KMS-11 (cell line): ENCODE measurements around the gene ARL6IP6.

Experiments used
- H2AFZ ChIP-seq: fragments of 200-600 bp; sonication (generic); 2 replicates; pipeline ENCODE4 v1.6.1; 2016; ENCODE audit warnings: antibody characterized with exemption, mixed run types, low read depth
- H3K27ac ChIP-seq: fragments of 200-600 bp; sonication (generic); 2 replicates; pipeline ENCODE4 v1.6.1; 2016; ENCODE audit warnings: mild to moderate bottlenecking, mixed run types
- H3K27me3 ChIP-seq: fragments of 200-600 bp; sonication (generic); 2 replicates; pipeline ENCODE4 v1.6.1; 2017; ENCODE audit warnings: mild to moderate bottlenecking, low read depth, mixed run types, moderate library complexity; ENCODE audit not compliant: insufficient read depth
- H3K36me3 ChIP-seq: fragments of 200-600 bp; sonication (generic); 2 replicates; pipeline ENCODE4 v1.6.1; 2017; ENCODE audit warnings: mild to moderate bottlenecking, mixed run types; ENCODE audit not compliant: insufficient read depth
- H3K4me1 ChIP-seq: fragments of 200-600 bp; sonication (generic); 2 replicates; pipeline ENCODE4 v1.6.1; 2016; ENCODE audit warnings: mild to moderate bottlenecking, low read depth, mixed run types; ENCODE audit not compliant: poor library complexity, severe bottlenecking
- H3K4me2 ChIP-seq: fragments of 200-600 bp; sonication (generic); 2 replicates; pipeline ENCODE4 v1.7.0; 2016; ENCODE audit warnings: mild to moderate bottlenecking, mixed run types
- H3K4me3 ChIP-seq: fragments of 200-600 bp; sonication (generic); IDR thresholded peaks from 2 replicates; pipeline ENCODE4 v1.6.1; 2017; ENCODE audit warnings: low read depth, low read length, mixed read lengths; ENCODE audit not compliant: insufficient read depth
- H3K79me2 ChIP-seq: fragments of 200-600 bp; sonication (generic); 2 replicates; pipeline ENCODE4 v1.6.1; 2016; ENCODE audit warnings: low read depth, mixed run types; ENCODE audit not compliant: insufficient read depth
- H3K9ac ChIP-seq: fragments of 200-600 bp; sonication (generic); 2 replicates; pipeline ENCODE4 v1.6.1; 2016; ENCODE audit warnings: mild to moderate bottlenecking, mixed run types
- H4K20me1 ChIP-seq: fragments of 200-600 bp; sonication (generic); 2 replicates; pipeline ENCODE4 v1.6.1; 2016; ENCODE audit warnings: mild to moderate bottlenecking, mixed run types; ENCODE audit not compliant: insufficient read depth
- CTCF ChIP-seq: fragments of 200-600 bp; sonication (generic); conservative IDR thresholded peaks from 2 replicates; pipeline ENCODE4 v1.6.1; 2017; ENCODE audit warnings: low read depth, mild to moderate bottlenecking, antibody characterized with exemption, low read length, moderate library complexity, mixed read lengths

ARL6IP6 gene

GRCh38 chr2:152763651-152764050 is 45.2 kb downstream of the ARL6IP6 start:
- H3K9ac ChIP-seq = no peak overlapping the region
- no peaks in the 10 kb centered on the region for H3K27me3 ChIP-seq
- H4K20me1 ChIP-seq = no peaks in the 10 kb centered on the region
- no peak overlapping the region for H3K4me3 ChIP-seq
- H2AFZ ChIP-seq = no peak overlapping the region
- no peak overlapping the region for H3K4me2 ChIP-seq
- no peak for TF ChIP-seq CTCF
- no peaks in the 10 kb centered on the region for H3K4me1 ChIP-seq
- no peak overlapping the region for H3K27ac ChIP-seq
- H3K79me2 ChIP-seq = no peaks in the 10 kb centered on the region
- no peaks in the 10 kb centered on the region for H3K36me3 ChIP-seq

GRCh38 chr2:152766928-152767327 is 48.5 kb downstream of the ARL6IP6 start:
- no peak for TF ChIP-seq CTCF
- no peak overlapping the region for H3K4me2 ChIP-seq
- H3K4me3 ChIP-seq = no peak overlapping the region
- no peak overlapping the region for H3K27ac ChIP-seq
- no peaks in the 10 kb centered on the region for H3K79me2 ChIP-seq
- H3K9ac ChIP-seq = no peak overlapping the region
- no peaks in the 10 kb centered on the region for H3K4me1 ChIP-seq
- H3K36me3 ChIP-seq = no peaks in the 10 kb centered on the region
- no peak overlapping the region for H2AFZ ChIP-seq
- H4K20me1 ChIP-seq = no peaks in the 10 kb centered on the region
- no peaks in the 10 kb centered on the region for H3K27me3 ChIP-seq

- no peaks in the 10 kb centered on the region for H3K27me3 ChIP-seq
- no peak overlapping the region for H2AFZ ChIP-seq
- no peak overlapping the region for H3K27ac ChIP-seq
- no peaks in the 10 kb centered on the region for H3K79me2 ChIP-seq
- H3K36me3 ChIP-seq = no peaks in the 10 kb centered on the region
- H4K20me1 ChIP-seq = no peaks in the 10 kb centered on the region
- H3K4me1 ChIP-seq = no peaks in the 10 kb centered on the region
- H3K4me2 ChIP-seq = no peak overlapping the region
- no peak for TF ChIP-seq CTCF
- no peak overlapping the region for H3K9ac ChIP-seq
- H3K4me3 ChIP-seq = no peak overlapping the region
Measured at GRCh38 chr2:152781175-152781574, 62.8 kb downstream of the ARL6IP6 start.

- Histone ChIP-seq H4K20me1 (no peaks in the 10 kb centered on the region), H2AFZ (no peak overlapping the region), H3K4me2 (no peak overlapping the region), H3K27ac (no peak overlapping the region), H3K4me1 (no peaks in the 10 kb centered on the region), H3K79me2 (no peaks in the 10 kb centered on the region), H3K4me3 (no peak overlapping the region), H3K36me3 (no peaks in the 10 kb centered on the region), H3K27me3 (no peaks in the 10 kb centered on the region), H3K9ac (no peak overlapping the region)
- no peak for TF ChIP-seq CTCF
Measured at GRCh38 chr2:152782171-152782570, 63.8 kb downstream of the ARL6IP6 start.
